Subcutaneous abdominal adipose tissue (tissue), 5 donors: ENCODE measurements around the gene OR2T10.

Experiments
- H3K27ac ChIP-seq: one replicate; pipeline ENCODE4 v1.7.0; 2013; ENCODE audit warnings: low read depth, mild to moderate bottlenecking, inconsistent platforms, low read length, moderate library complexity
- H3K27me3 ChIP-seq, 5 donors: one replicate each; pipeline ENCODE4 v1.7.0; 2013; ENCODE audit warnings: low read length in 5 of 5, inconsistent platforms in 1 of 5; ENCODE audit not compliant: control insufficient read depth in 5 of 5, insufficient read depth in 4 of 5
- H3K36me3 ChIP-seq, 5 donors: one replicate each; pipeline ENCODE4 v1.7.0; 2013; ENCODE audit warnings: low read length in 5 of 5; ENCODE audit not compliant: control insufficient read depth in 5 of 5, insufficient read depth in 5 of 5
- H3K4me1 ChIP-seq, 5 donors: one replicate each; pipeline ENCODE4 v1.7.0; 2013; ENCODE audit warnings: low read length in 5 of 5, mild to moderate bottlenecking in 3 of 5, moderate library complexity in 1 of 5; ENCODE audit not compliant: control insufficient read depth in 5 of 5, insufficient read depth in 5 of 5
- H3K4me3 ChIP-seq, 5 donors: one replicate each; pipeline ENCODE4 v1.7.0; 2013; ENCODE audit warnings: low read length in 5 of 5, low read depth in 1 of 5
- H3K9ac ChIP-seq, 5 donors: one replicate each; pipeline ENCODE4 v1.7.0; 2013; ENCODE audit warnings: low read length in 5 of 5, mild to moderate bottlenecking in 4 of 5, moderate library complexity in 3 of 5
- H3K9me3 ChIP-seq, 5 donors: one replicate each; pipeline ENCODE4 v1.7.0; 2013; ENCODE audit warnings: low read length in 5 of 5; ENCODE audit not compliant: control insufficient read depth in 5 of 5
- donor health status: healthy.
- donor health status: healthy.
- donor health status: healthy.
- donor health status: healthy.
- donor health status: healthy.

The OR2T10 gene

DNA sequence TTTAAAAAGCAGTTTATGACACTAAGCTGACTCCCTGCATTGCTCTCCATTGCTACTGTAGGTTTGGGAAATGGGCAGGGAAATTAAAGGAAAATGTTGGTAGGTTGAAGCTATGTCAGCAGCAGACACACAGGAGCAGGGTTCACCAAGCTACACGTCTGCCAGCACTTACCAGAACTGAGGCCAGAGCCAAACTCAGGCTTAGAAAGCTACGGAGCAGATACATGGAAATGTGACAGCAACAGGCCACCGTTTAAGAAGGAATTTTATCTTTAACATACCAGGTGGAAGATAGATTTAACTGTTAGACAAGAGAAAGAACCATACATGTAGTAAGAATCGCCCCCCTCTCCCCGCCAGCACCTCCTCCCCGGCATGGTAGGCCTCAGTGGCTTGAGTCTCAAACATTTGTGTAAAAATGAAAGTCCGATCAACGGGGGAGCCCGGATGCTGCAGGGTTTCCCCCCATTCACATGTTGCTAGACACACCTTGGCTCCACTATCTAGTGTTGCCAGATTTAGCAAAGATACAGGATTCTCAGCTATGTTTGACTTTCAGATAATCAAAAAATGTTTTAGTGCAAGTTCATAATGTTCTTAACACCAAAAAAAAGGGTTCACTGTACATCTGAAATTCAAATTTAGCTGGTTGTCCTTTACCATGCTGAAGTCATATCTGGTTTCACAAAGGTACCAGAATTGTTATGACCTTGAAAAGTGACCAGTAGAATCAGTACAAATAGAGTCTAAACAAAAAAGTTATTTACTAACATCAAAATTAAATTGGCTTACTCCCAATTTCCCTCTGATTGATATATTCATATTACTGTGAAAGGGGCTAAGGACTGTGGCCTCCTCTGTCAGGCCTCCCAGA is 30.7 kb upstream of the OR2T10 start:
- no peak overlapping the region for H3K9ac ChIP-seq
- no peaks in the 10 kb centered on the region for H3K9me3 ChIP-seq
- H3K27me3 ChIP-seq, result no peaks in the 10 kb centered on the region
- H3K36me3 ChIP-seq, result no peaks in the 10 kb centered on the region
- H3K4me1 ChIP-seq, result no peaks in the 10 kb centered on the region
- H3K27ac ChIP-seq, result no peak overlapping the region
- no peak overlapping the region for H3K4me3 ChIP-seq

DNA sequence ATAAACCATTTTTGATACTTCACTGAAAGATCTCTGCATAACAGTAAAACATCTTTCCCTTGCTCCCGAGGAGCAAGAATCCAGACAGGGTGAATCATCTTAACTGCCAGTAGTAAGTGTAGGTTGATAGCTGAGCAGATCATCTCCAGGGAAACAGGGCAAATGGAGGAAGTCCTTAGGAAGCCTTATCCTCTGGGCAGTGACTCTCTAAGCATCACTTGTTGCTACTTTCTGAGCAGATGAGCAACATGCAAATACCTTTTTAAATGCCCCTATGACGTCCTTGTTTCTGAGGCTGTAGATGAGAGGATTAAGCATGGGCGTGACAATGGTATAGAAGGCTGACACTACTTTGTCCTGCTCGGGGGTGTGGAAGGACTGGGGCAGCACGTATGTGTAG is 28.5 kb upstream of the OR2T10 start:
- Histone ChIP-seq H3K27me3 (no peaks in the 10 kb centered on the region), H3K4me3 (no peak overlapping the region), H3K9me3 (no peaks in the 10 kb centered on the region), H3K9ac (no peak overlapping the region), H3K36me3 (no peaks in the 10 kb centered on the region), H3K4me1 (peaks cover 0 to 6% (median 4%) of the 10 kb centered on the region in 5 donors), H3K27ac (no peak overlapping the region)

DNA sequence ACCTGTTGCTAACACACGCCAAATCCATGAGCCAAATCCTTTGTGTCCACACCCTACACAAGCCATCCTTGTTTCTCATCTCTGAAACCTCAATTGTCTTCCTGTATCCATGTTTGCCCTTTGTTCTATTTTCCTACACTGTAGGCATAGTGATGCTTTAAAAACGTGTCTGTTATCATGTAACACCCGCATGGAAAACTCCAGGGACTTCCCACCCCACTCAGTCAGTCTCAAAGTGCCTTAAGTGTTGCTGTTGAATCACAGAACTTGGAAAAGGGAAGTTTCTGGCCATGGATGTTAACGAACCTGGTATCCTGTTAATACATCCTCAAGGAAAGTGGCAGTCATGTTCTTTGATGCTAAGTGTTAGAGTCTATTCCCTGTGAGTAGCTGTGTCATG is 27.7 kb upstream of the OR2T10 start:
- no peaks in the 10 kb centered on the region for H3K36me3 ChIP-seq
- no peak overlapping the region for H3K4me3 ChIP-seq

DNA sequence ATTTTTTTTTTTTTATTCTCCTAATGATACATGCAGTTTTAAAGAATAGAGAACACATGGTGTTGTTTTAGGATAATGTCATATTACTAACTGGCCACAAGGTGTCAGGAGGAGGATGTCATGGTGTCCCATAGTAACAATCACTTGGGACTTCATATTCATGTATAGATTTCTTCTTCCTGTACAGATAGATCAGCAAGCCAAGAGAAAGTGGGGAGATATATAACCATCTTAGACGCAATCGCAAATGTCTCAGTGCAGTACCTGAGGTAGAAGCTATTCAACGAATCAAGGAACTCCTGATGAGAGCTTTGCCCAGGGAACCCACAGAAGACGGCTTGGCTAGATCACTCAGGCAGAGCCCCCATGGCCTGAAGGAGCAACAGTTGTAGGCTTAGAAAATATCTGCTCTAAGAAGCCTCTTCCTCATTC is 25.1 kb upstream of the OR2T10 start:
- Histone ChIP-seq H3K27ac (no peak overlapping the region), H3K4me1 (peaks cover 0 to 6% (median 4%) of the 10 kb centered on the region in 5 donors), H3K36me3 (no peaks in the 10 kb centered on the region), H3K4me3 (no peak overlapping the region), H3K27me3 (no peaks in the 10 kb centered on the region), H3K9me3 (no peaks in the 10 kb centered on the region), H3K9ac (no peak overlapping the region)

More for the DNA sequence above, 27.7 kb upstream of the OR2T10 start:
- Histone ChIP-seq H3K4me1 (peaks cover 0 to 6% (median 4%) of the 10 kb centered on the region in 5 donors), H3K27ac (no peak overlapping the region), H3K9ac (no peak overlapping the region), H3K27me3 (no peaks in the 10 kb centered on the region), H3K9me3 (no peaks in the 10 kb centered on the region)

DNA sequence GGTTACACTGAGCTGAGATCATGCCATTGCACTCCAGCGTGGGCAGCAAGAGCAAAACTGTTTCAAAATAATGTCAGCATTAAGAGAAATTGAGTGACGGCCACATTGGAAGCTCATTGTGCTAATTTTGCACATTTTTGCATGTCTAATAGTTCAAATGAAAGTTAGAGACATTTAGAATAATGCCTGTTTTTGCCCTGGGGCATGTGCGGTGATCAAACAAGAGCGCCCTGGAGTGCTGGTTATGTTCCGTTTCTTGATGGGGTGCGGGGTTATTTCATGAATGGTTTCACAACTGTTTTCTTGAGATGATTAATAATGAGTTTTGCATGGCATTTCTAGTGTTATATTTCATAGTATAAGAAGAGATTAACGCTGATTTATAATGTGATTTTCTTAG is 24.3 kb upstream of the OR2T10 start:
- Histone ChIP-seq H3K27me3 (no peaks in the 10 kb centered on the region), H3K36me3 (no peaks in the 10 kb centered on the region), H3K4me1 (peaks cover 0 to 6% (median 4%) of the 10 kb centered on the region in 5 donors), H3K9me3 (no peaks in the 10 kb centered on the region), H3K4me3 (no peak overlapping the region), H3K9ac (no peak overlapping the region), H3K27ac (no peak overlapping the region)

DNA sequence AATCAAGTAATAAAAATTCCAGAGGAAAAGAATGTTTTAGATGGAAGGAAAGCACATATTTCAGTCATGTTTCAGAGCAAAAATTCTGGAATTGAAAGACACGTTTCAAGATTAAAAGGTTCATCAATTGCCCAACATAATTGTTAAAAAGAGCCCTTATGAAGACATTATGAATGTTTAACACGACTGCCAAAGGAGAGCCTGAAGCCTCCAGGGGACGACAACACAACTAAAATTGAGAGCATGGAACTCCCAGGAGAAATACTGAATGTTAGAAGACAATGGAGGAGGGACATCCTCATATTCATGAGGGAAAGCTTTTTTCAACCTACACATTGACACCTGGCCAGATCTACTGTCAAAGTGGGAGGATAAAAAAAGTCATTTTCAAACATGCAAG is 21.4 kb upstream of the OR2T10 start:
- Histone ChIP-seq H3K4me1 (peaks cover 0 to 6% (median 4%) of the 10 kb centered on the region in 5 donors), H3K27ac (no peak overlapping the region), H3K36me3 (no peaks in the 10 kb centered on the region), H3K27me3 (no peaks in the 10 kb centered on the region), H3K4me3 (no peak overlapping the region), H3K9ac (no peak overlapping the region), H3K9me3 (no peaks in the 10 kb centered on the region)

DNA sequence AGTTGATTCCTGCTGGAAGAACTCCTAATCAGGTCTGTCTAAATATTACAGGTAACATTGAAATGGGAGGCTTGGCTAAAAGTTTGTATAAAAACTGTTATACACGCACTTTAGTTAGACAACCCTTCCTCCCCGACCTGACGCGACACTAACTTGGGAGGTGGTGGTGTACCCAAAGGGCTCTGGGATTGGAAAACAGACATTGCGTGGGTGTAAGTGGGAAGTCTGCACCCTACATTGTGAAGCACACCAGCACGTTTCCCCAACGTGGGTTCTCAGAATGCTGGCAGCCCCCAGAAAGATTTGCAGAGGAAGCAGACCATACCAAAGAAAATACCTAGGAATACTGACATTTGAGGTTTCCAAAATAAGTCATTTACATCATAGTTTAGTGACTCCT is 20.6 kb upstream of the OR2T10 start:
- Histone ChIP-seq H3K4me1 (peaks cover 0 to 6% (median 4%) of the 10 kb centered on the region in 5 donors), H3K27me3 (no peaks in the 10 kb centered on the region), H3K4me3 (no peak overlapping the region), H3K27ac (no peak overlapping the region), H3K36me3 (no peaks in the 10 kb centered on the region), H3K9ac (peak overlapping the region in 1 of 5 donors; percentile 0), H3K9me3 (no peaks in the 10 kb centered on the region)

DNA sequence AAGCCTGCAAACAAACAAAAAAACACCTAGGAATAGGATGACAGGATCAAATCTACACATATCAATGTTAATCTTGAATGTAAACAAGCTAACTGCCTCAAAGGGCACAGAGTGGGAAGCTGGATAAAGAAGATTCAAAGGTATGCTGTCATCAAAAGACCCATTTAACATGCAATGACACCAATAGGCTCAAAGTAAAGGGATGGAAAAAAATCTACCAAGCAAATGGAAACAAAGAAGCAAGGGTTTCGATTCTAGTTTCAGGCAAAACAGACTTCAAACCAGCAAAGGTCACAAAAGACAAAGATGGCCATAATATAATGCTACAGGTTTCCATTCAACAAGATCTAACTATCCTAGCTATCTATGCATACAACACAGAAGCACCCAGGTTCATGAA is 16.2 kb upstream of the OR2T10 start:
- no peak overlapping the region for H3K9ac ChIP-seq
- H3K27ac ChIP-seq, result no peak overlapping the region
- H3K36me3 ChIP-seq, result no peaks in the 10 kb centered on the region
- peaks cover 0 to 6% (median 0%) of the 10 kb centered on the region in 5 donors for H3K27me3 ChIP-seq
- H3K9me3 ChIP-seq, result no peaks in the 10 kb centered on the region
- no peaks in the 10 kb centered on the region for H3K4me1 ChIP-seq
- H3K4me3 ChIP-seq, result no peak overlapping the region

DNA sequence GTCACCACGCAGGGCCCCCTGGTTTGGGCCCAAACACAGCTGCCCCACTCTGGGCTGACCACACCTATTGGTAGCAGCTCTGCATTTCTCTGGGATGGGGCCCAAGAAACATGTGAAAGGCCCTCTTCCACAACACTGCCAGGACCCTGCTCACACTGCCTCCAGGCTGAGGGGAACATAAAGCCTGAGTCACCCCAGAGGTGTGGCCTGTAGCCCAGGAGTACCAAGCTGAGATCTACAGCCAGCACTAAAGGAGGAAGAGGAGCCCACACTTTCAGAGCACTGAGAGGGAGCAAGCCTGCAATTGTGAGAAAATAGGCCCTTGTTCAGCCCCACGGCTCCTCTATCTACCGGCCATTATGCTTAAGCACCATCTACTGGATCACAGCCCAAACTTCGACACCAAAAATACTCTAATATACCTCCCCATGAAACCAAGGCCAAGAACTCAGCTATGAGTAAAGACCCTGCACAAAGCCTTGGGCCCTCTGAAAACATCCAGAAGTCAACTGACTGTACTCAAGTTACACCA is 14.4 kb upstream of the OR2T10 start:
- no peak overlapping the region for H3K27ac ChIP-seq
- H3K4me3 ChIP-seq, result no peak overlapping the region
- no peak overlapping the region for H3K9ac ChIP-seq
- no peaks in the 10 kb centered on the region for H3K9me3 ChIP-seq
- H3K36me3 ChIP-seq, result no peaks in the 10 kb centered on the region
- H3K27me3 ChIP-seq, result peaks cover 0 to 6% (median 0%) of the 10 kb centered on the region in 5 donors
- no peaks in the 10 kb centered on the region for H3K4me1 ChIP-seq

DNA sequence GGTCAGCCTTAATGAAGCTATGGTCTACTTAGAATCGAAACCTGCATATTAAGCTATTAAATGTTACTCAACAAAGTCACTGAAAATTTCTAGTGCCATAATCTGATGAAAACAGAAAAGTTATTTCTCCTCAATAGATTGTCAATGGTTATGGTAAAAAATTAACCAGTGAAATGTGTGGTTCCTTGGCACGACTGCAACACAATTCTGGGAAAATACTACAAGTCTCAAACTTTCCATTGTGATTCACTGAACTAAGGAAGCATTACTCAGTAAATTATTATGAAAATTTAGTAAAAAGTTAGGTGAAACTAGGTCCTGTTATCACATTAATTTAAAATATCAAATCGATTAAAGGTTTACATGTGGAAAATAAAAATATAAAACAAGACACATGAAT is 12.8 kb upstream of the OR2T10 start:
- H3K4me3 ChIP-seq, result no peak overlapping the region
- no peaks in the 10 kb centered on the region for H3K36me3 ChIP-seq
- H3K4me1 ChIP-seq, result no peaks in the 10 kb centered on the region
- no peak overlapping the region for H3K27ac ChIP-seq
- no peak overlapping the region for H3K9ac ChIP-seq
- no peaks in the 10 kb centered on the region for H3K9me3 ChIP-seq
- peaks cover 0 to 6% (median 0%) of the 10 kb centered on the region in 5 donors for H3K27me3 ChIP-seq
